ENCODE data around the gene PSAP. TPM values are rescaled to one million over a fixed set of nuclear protein-coding genes. Genes with fewer than 3 reads are reported as not detected.

The PSAP gene
- total RNA-seq, 1 experiment from 2014 or later: 397 TPM

- TF ChIP-seq ZNF423 (CRISPR knock-in tag; IDR thresholded peaks at IDR 0.05): no peak
- TF ChIP-seq IRF1 (CRISPR knock-in tag; IDR thresholded peaks at IDR 0.05): no peak
- no peak for TF ChIP-seq ZNF121 (CRISPR knock-in tag; IDR thresholded peaks at IDR 0.05)
- TF ChIP-seq AR (CRISPR knock-in tag; IDR thresholded peaks at IDR 0.05): no peak
- TF ChIP-seq SMAD4 (CRISPR knock-in tag; IDR thresholded peaks at IDR 0.05): no peak
- TF ChIP-seq E2F5 (CRISPR knock-in tag; IDR thresholded peaks at IDR 0.05): no peak
- TF ChIP-seq ZNF219 (CRISPR knock-in tag; IDR thresholded peaks at IDR 0.05; ENCODE audit: borderline replicate concordance): no peak
- no peak for TF ChIP-seq HMGXB4 (CRISPR knock-in tag; IDR thresholded peaks at IDR 0.05)
- TF ChIP-seq FOXK1 (CRISPR knock-in tag; IDR thresholded peaks at IDR 0.05): no peak
- TF ChIP-seq ATF6 (CRISPR knock-in tag; IDR thresholded peaks at IDR 0.05): no peak
- TF ChIP-seq TEAD4 (CRISPR knock-in tag; IDR thresholded peaks at IDR 0.05): no peak
Observed at GRCh38 chr10:71789871-71790270, 61.2 kb downstream of the PSAP start (continued).

GRCh38 chr10:71788954-71789353 is 62.1 kb downstream of the PSAP start:
- ChIA-PET POLR2A (no interaction called here), CTCF (no interaction called here)
- Mint-ChIP-seq H3K36me3 (no peaks in the 10 kb centered on the region), H3K4me1 (no peaks in the 10 kb centered on the region), H3K4me3 (no peak overlapping the region), H3K27ac (no peak overlapping the region), H3K27me3 (ENCODE audit: low read depth) (no peaks in the 10 kb centered on the region; the same call in 1 of the 2 replicates), H3K9me3 (no peaks in the 10 kb centered on the region)
- DNase-seq (ENCODE audit: low spot score) (no peak), ATAC-seq (no peak)
- TF ChIP-seq ZNF281 (CRISPR knock-in tag; IDR thresholded peaks at IDR 0.05): no peak
- no peak for TF ChIP-seq ELF4 (CRISPR knock-in tag; IDR thresholded peaks at IDR 0.05; ENCODE audit: low read depth)
- TF ChIP-seq TEAD1 (CRISPR knock-in tag; IDR thresholded peaks at IDR 0.05): no peak
- no peak for TF ChIP-seq JUN (CRISPR knock-in tag; IDR thresholded peaks at IDR 0.05)
- TF ChIP-seq ZNF317 (CRISPR knock-in tag; IDR thresholded peaks at IDR 0.05; ENCODE audit: borderline replicate concordance, low read depth): no peak
- TF ChIP-seq ARID4B (CRISPR knock-in tag; IDR thresholded peaks at IDR 0.05; ENCODE audit: borderline replicate concordance): no peak
- no peak for TF ChIP-seq JAZF1 (CRISPR knock-in tag; IDR thresholded peaks at IDR 0.05)
- TF ChIP-seq ZNF512 (CRISPR knock-in tag; IDR thresholded peaks at IDR 0.05; ENCODE audit: borderline replicate concordance): no peak
- TF ChIP-seq RORB (CRISPR knock-in tag; IDR thresholded peaks at IDR 0.05): no peak
